Activated naive CD4-positive, alpha-beta T cell (primary cell): ENCODE results near the gene HS3ST4.
"Not testable (repeated sequence)": the region's sequence is repeated elsewhere in the genome, so short reads cannot be mapped to it uniquely, and the experiment has no call there.

Experiments used
- DNase-seq, 4 experiments: peaks; one replicate each; lab custom pipeline; 2025; lab: John Stamatoyannopoulos, UW

Gene HS3ST4

DNA sequence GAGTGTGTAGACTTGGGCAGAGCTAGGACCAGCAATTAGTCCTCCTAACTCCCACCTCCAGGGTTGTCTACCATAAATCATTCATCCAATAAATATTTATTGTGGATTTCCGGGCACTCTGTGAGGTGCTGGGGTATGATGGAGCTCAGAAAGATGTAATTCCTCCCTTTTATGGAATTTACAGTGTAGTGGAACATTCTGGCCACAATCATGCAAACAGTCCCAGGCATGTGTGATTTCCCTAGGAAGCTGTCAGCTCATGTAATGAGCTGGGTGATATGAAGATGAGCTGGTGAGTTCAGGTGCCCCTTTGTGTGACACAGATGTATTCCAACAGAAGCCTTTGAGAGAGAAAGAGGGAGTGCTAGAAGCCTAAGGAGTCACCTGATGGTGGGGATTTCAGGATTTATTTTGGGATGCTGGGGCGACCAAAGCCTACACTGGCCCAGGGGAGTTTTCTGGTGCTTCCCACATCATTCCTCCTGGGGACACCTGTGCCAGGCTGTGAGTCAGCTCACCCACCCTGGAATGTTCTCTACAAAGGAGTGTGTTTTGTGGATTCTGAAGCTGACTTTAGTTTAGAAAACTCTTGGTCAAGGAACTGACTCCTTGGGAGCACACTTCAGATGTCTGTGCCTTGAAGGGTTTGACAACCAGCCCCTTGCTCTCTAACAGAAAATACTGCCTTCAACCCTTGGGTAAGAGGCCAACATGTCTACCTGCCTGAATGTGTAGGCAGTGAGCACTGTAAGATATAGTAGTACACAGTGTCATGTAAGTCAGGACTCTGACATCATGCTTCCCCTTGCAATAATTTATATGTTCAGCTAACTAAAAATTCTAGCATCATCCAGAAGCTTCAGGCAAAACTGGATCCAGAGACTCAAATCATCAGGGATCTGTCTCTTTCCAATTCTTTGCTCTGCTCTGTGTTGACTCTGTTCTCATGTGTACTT, 42.9 kb downstream of the HS3ST4 start:
- DNase-seq: no peak

DNA sequence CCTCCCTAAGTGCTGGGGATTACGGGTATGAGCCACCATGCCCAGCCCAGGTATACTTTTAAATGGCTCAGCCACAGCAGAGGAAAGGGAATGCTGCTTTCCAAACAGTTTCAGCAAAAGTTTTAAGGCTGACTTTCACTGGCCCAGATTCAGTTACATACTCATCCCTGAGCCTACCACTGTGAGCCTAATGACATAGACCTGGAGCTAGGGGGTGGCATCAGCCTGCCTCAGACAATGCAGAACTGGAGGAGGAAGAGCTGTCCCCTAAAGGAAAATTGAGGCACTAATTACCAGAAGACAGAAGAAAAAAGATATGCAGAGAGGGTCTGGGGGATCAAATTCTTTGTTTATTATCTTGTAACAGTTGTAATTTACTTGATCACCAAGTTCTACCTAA, 43.9 kb downstream of the HS3ST4 start:
- DNase-seq: no peak

DNA sequence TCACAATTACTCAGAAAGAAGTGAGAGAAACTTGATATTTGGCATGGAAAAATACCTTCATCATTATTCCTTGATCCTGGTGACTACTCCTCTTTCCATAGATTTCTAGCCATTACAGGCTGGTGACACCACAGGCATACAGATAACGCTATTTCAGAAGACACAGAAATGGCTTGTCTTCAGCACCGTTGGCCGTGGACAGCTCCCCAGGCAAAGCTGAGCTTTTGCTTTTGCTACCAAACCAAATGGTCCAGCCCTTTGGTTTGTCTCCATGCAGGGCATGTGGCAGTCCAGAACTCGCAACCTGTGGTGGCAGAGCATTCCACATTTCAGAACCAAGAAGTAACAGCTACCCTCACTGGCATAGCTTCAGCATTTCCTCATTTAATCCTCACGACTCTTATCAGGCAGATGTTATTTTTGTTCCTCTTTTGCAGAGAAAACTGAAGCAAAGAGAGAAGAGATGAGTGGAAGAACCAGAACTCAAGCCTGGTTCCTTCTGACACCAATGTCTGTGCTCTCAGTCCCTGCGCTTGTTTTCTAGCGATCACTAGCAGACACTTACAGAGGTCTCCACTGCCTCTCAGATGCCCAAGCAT, 55.5 kb downstream of the HS3ST4 start:
- DNase-seq: no peak

DNA sequence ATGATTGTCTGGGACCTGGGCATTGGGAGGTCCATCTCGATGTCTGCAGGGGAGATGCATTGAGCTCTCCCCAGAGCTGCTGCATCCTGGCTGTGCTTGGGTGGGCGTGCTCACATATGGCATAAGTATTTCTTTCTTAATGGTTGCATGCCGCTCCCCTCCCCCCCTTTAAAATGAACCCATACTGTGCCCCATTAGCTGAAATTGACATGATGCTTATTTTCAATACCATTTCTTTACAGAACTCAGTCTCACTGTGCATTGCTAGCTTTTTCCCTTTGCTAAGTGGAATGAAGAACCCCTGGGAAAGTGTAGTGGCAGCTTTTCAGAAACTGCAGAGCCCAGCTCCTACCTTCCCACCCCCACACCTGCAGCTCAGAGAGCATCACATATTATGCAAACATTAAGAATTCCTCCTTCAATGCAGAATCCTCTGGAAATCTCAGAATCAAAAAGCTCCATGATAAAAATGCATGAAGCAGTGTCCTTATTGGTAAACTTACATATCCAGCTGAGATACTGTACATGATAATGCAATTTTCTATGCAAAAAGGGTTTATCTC, 56.4 kb downstream of the HS3ST4 start:
- DNase-seq: no peak

DNA sequence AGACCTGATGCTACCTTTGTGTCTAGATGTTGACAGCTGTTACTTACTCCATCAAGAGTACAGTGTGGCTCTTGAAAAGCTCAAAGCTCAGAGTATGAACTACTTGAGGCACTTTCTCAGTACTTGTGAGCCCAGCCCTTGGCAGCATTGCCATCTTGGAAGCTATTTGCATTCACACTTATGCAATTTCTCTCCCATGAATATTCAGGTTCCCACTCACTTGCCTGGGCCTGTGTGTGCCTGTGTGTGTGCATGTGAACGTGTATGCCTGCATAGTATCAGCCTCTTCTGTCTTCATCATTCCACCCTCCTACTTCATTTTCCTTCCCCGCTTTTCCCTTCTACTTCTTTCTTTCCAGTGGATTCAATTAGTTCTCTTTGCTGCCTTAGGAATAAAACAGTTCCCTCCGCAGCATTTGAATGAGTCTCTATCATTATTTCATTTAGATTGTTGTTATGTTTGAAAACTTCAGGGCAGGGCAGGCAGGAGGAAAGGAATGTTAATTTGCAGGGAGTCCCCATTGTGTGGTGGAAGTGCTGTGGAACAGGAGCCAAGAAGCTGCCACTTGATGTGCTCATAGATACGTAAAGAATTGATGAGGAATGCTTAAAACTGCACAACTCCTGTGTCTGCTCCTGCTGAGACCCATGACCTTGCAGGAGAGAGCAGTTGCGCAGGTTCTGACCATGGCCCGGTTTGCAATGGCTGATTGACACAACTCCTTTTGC, 58.9 kb downstream of the HS3ST4 start:
- no peak for DNase-seq

DNA sequence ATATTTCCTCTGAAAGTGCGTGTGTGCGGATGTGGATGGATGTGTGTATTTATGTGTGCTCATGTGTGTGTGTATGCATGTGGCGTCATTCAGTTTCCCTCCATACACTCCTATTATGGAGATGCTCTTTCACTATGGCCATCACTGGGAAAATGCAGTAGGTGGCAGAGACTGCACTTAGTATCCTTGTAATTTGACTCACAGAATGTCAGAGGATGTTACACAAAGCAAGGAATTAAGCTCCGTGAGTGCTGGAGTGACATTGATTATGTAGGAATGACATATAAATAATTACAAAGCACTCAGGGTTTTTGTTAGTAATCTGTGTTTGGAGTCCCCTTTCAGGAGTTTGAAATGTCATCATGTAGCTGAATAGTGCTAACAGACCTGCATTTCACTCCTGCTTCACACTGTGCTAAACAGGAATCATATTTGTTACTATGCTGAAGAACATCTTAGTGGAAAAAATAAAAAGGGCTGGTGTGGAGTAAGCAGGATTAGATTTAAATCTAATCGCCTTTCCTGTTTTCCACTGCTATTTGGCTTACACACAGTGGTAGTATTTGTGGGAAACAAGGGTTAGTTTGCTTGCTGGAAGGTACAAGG, 59.6 kb downstream of the HS3ST4 start:
- no peak for DNase-seq

DNA sequence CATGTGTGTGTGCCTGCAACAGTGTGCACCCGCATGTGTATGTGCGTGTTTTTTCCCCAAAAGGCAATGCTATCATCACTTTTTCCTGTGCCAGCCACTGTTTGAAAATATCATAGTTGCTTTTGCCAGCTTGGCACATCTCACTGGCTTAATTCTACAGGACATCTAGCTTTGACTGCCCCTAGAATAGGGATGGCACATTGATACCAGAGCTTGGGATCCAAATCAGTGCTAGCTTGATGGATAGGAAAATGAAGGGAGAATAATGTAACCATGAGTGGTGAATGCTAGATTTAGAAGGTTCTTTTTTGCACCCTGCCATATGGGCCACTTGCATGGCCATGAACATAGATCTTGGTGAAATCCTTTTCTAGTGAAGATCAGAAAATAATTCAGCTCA, 72.7 kb downstream of the HS3ST4 start:
- no peak for DNase-seq

DNA sequence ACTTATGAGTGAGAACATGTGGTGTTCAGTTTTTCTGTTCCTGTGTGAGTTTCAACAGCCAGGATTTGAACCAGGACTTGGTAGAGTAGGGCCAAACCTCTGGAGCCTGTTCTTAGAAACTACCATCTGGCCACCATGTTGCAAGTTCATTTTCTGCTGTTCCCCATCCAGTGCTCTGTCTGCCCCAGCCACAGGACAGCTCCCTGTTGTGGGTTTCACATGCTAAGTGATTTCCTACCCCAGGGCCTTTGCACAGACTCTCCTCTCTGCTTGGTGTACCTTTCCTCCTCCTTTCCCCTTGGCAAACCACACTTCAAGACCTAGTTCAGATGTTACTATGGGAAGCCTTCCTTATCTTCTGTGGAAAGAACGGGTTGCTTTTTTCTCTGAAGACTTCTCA, 79.5 kb downstream of the HS3ST4 start:
- no peak for DNase-seq

DNA sequence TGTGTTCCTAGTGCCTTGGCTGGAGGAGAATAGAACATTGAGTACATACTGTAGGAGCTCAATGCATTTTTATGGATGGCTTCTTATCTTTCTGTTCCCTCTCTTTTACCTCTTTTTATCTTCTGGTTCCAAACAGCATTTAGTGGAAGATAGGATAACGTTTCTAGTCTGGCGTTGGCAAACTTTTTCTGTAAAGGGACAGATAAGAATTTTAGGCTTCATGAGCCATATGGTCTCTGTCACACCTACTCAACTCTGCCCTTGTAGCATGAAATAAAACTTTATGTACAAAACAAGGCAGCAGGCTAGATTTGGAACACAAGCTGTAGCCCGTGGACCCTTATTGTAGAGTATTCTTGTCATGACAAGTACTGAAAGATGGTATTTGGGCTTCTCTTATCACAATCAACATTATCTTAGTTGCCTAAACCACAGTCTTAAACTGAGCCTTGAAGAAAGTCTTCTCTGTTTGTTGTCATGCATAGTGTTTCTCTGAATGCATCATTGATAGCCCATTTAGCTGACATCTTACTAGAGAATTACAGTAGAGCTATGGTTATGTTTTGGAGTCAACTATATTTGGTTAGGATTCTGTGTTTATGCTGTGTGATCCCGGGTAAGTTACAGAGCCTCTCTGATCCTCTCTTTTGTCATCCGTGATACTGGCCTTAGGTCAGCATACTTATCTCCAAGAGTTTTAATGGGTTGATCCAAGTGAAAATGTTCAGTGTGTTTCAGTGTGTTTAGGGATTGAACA, 80.2 kb downstream of the HS3ST4 start:
- no peak for DNase-seq

DNA sequence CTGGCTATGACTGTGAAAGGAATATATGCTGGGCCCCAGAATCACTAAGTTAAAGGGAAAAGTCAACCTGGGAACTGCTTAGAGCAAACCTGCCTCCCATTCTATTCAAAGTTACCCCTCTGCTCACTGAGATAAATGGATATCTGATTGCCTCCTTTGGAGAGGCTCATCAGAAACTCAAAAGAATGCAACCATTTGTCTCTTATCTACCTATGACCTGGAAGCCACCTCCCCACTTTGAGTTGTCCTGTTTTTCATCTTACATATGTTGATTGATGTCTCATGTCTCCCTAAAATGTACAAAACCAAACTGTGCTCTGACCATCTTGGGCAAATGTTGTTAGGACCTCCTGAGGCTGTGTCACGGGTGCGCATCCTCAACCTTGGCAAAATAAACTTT, 84.5 kb downstream of the HS3ST4 start:
- not testable (repeated sequence) for DNase-seq

DNA sequence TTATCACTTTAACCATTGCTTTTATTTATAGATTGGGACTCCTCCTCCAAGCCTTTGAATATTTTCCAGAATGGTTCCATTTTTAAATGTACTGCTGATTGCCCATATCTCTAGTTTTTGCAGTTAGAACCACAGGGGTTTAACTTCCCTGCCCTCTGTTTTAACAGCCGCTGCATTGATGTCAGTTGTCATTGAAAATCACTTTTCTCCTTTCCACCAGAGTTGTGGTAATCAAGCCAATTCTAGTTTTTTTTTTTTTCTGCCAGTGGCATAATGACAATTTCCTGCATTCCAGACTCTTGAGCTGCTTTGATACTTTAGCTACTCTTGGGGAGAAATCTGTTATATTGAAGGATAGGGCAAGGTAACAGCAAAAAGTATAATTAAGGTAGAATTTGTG, 91.5 kb downstream of the HS3ST4 start:
- DNase-seq: no peak

DNA sequence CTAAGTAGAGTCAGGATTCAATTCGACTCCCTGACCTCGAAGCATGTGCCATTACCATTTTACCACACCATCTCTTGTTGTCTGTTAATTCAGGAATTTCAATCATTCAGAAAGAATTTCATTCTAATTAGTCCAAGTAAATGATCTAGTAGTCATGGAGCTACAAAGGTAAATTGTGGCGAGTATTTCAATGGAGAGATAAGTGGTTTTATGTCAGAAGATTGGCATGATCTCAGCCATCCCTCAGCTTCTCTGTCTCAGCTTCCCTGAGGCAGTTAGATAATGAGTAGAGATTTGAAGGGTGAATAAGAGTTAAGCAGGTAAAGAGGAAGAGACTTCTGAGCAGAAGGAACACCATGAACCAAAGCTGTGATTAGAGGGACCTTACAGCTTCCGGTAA, 93.6 kb downstream of the HS3ST4 start:
- DNase-seq: no peak

DNA sequence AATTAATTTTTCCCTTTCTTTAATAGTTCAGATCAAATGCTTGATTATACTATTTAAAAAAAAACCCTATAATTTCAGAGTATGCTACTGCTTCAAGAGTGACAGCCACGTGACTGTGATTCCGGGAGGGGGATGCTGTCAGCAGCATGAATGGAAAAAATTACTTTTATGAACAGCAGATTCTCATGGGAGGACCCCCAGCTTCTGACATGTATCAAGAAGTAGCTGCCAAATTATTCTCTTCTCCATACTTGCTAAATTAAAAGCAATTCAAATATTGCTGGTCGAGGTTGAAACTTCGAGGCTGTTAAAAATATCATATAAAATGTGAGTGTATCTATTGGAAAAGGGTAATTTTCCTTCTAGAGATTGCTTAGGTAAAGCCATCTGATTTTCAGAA, 95.0 kb downstream of the HS3ST4 start:
- no peak for DNase-seq

DNA sequence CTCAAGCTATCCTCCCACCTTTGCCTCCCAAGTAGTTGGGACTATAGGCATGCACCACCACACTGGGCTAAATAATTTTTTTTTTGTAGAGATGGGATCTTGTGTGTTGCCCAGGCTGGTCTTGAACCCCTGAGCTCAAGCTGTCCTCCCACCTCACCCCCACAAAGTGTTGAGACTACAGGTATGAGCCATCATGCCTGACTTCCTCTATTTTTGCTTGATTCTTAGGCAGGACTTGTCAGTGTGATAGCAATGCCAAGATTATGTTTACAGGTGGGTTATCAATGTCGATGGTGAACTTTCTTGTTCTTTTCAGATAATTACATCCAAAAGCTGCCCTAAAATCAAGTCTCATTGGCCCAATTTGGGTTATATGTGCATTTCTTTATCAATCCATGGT, 96.9 kb downstream of the HS3ST4 start:
- no peak for DNase-seq

DNA sequence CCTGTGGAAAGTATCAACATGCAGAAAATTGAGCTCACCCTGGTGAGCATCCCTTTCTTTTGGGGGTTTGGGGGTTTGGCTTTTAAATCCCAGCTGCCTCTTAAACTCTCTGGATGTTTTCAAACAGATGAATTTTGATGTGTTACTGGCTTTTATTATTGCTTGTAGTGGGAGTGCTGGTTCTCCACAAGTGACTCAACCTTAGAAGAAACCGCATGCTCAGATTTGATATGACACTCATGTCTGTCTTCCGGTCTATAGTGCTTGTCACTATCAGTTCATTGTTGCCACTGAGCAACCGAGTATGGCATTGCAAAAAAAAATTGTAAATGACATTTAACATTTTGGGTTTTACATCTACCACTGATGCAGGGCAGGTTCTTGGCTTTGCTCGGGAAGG, 104.5 kb downstream of the HS3ST4 start:
- no peak for DNase-seq

DNA sequence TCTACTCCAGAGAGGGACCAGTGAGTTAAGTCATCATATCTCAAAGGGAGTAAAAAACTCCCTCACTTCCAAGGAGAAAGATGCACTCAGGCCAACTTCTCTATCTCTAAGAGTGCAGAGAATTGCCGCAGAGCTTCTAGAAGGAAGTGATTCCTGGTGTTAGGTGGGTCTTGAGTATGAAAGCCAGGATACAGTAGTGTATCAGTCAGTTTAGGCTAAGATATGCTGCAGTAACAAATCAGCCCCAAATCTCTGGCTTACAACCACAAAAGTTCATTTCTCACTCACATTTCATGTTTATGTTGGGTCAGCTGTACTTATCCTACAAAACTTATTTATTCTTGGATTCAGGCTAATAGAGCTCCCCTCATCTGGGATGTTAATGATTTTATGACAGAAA, 106.3 kb downstream of the HS3ST4 start:
- no peak for DNase-seq

DNA sequence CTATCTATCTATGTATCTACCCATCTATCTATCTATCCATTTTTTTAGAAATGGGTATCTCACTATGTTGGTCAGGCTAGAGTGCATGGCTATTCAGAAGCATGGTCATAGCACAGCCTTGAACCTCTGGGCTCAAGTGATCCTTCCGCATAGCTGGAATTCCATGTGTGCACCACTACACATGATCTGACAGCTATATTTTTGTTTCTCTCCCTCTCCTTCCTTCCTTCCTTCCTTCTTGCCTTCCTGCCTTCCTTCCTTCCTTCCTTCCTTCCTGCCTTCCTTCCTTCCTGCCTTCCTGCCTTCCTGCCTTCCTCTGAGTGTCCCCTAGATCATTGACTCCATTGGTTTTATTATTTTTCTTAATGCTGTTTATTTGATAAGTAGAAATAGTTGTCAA, 108.1 kb downstream of the HS3ST4 start:
- no peak for DNase-seq

DNA sequence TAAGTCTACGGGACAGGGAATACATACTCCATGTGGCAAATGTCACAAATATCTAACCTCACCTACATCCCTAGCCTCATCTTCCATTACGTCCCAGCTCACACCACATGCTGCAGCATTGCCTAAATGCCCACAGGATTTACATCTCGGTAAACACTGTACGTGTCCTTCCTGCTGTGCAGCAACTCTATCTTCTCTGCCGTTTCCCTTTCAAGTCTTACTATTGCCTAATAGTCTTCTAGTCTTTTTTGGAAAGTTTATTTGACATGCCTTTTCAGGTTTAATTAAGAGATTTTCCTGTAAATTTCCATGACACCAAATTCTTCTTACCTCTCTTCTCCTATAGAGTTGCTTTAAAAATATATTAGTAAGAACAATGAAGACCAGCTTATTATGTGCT, 120.5 kb downstream of the HS3ST4 start:
- DNase-seq: no peak

DNA sequence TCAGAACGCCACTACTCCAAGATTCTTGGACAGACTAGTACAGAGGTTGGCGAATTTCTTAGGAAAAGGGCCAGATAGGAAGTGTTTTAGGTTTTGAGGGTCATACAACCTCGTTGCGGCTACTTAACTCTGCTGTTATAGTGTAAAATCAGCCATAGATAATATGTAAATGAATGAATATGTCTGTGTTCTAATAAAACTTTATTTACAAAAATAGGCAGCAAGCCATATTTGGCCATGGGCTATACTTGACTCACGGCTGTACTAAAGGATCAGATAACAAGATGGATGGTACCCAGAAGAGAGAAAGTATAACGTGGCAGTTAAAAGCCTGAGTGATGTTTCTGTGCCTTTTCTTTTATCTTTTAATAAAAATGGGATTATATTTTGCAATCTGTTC, 125.5 kb downstream of the HS3ST4 start:
- DNase-seq: no peak

DNA sequence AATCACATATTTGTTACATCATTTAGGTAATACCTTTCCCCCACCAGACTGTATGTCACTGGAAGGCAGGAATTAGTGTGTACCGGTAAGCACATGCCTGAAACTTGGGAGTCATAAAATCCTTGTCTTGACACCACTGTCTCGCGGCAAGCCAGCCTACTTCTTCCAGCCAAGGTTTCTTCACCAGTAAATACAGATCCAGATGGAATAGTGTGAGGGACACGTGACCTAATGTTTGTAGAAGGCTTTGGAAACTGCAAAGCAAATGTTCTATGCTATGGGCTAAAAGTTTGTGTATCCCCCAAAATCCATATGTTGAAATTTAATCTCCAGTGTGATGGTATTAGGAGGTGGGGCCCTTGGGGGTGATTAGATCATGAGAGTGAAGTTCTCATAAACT, 126.1 kb downstream of the HS3ST4 start:
- DNase-seq: no peak

DNA sequence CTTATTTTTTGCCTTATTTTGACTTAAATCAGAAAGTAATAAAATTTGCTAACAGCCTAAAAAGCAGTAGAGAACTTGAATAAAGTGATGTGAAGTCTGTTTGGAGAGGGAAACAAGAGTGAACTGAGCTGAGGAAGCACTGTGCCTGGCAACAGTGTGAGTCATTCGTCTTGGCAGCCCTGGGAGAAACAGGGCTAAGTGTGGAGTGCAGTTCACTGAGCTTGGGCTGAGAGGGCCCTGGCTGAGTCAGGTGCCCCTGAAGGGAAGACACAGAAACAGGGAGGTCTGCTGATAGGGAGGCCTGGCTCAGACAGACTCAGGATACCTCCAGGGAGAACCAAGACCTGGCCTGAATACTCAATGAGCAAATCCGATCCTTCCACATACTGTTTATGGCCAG, 132.1 kb downstream of the HS3ST4 start:
- no peak for DNase-seq

DNA sequence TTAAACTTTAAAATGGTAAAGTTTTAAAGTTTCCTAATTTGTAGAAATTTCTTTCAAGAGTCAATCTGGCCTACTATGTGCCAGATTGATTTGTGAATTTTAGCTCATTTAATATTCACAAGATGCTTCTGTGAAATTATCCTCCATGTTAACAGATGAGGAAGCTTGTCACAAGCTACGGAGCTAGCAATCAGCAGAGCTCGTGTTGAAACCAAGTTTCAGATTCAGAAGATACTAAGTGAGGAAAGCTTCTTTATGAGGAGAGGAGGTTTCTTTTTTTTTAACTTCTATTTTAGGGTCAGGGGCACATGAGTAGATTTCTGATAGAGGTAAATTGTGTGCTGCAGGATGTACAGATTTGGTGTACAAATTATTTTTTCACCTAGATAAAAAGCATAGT, 135.9 kb downstream of the HS3ST4 start:
- no peak for DNase-seq
